Kidney (tissue), 14 donors: ENCODE data around the gene SYNGR4. TPM values are rescaled to one million over a fixed set of nuclear protein-coding genes. Genes with fewer than 3 reads are reported as not detected.

Experiments
- DNase-seq, 5 donors: peaks; one replicate each; pipeline ENCODE4 v3.0.0-alpha.2; 2013 to 2020
- FAIRE-seq: peaks from 2 replicates; lab custom pipeline; 2012; peaks lifted over from hg19 to GRCh38; lab: Jason Lieb, UNC
- H3K27ac ChIP-seq, 2 donors: one replicate each; pipeline ENCODE4 v1.7.0; 2013; ENCODE audit warnings: low read depth in 2 of 2, low read length in 2 of 2, inconsistent platforms in 1 of 2
- H3K27me3 ChIP-seq: one replicate; pipeline ENCODE4 v1.7.1; 2013; ENCODE audit warnings: low read length, inconsistent platforms; ENCODE audit not compliant: control insufficient read depth, insufficient read depth
- H3K36me3 ChIP-seq, 3 donors: one replicate each; pipeline versions ENCODE4 v1.7.0 to v1.7.1; 2013; ENCODE audit warnings: low read length in 3 of 3, control low read depth in 1 of 3, inconsistent platforms in 1 of 3; ENCODE audit not compliant: insufficient read depth in 3 of 3, control insufficient read depth in 2 of 3
- H3K4me1 ChIP-seq, 3 donors: one replicate each; pipeline versions ENCODE4 v1.7.0 to v1.7.1; 2013; ENCODE audit warnings: low read length in 3 of 3, inconsistent platforms in 1 of 3, low read depth in 1 of 3; ENCODE audit not compliant: control insufficient read depth in 2 of 3, insufficient read depth in 2 of 3
- H3K4me3 ChIP-seq, 3 donors: one replicate each; pipeline versions ENCODE4 v1.7.0 to v1.8.1; 2013; ENCODE audit warnings: low read length in 3 of 3, control low read depth in 1 of 3, inconsistent platforms in 1 of 3
- H3K9ac ChIP-seq, 3 donors: one replicate each; pipeline versions ENCODE4 v1.7.0 to v1.7.1; 2013; ENCODE audit warnings: low read length in 3 of 3, control low read depth in 1 of 3, inconsistent platforms in 1 of 3
- H3K9me3 ChIP-seq, 3 donors: one replicate each; pipeline versions ENCODE4 v1.7.0 to v1.7.1; 2013; ENCODE audit warnings: low read length in 3 of 3, control low read depth in 1 of 3, inconsistent platforms in 1 of 3; ENCODE audit not compliant: control insufficient read depth in 2 of 3, insufficient read depth in 1 of 3
- intact Hi-C: fragments of 100-400 bp; cut with DNase I; formaldehyde crosslinking; loops from one replicate; pipeline ENCODE4 v1.11.1; 2022
- polyA plus RNA-seq: library from polyadenylated mRNA; stranded (reverse); fragments of 350-450 nt; fragmentation: Illumina TruSeq; extraction: RNeasy Lipid Tissue Mini Kit (QIAGEN cat#74804); gene quantifications from one replicate; pipeline ENCODE4 v1.2.3, GENCODE V29; 2014; ENCODE audit warnings: low read depth, low replicate concordance; ENCODE audit not compliant: insufficient read depth
- total RNA-seq: library from RNA; stranded (reverse); fragmentation: NEBNext Ultra II Directional; extraction: Animal tissue kit (Norgen Biotek cat#: 25700); gene quantifications from one replicate; pipeline ENCODE4 v1.2.1, GENCODE V29; 2021
- TF ChIP-seq, protein P1 (sequence below): IDR thresholded peaks from 3 replicates; pipeline ENCODE4 v1.5.1; 2012; ENCODE audit warnings: mild to moderate bottlenecking, moderate library complexity, borderline replicate concordance; ENCODE audit not compliant: insufficient read depth; ENCODE audit errors: extremely low read depth
- donor health status: control.
- donor health status: control.
- donor health status: control.
- donor health status: control.
- donor health status: control.
- donor health status: DM: yes; HTN: yes; CAD: no.
- donor health status: Normal renal cell carcinoma (clear cell type).

SYNGR4 gene
- total and polyA plus RNA-seq, 2 donors from 2014 or later = not detected

DNA sequence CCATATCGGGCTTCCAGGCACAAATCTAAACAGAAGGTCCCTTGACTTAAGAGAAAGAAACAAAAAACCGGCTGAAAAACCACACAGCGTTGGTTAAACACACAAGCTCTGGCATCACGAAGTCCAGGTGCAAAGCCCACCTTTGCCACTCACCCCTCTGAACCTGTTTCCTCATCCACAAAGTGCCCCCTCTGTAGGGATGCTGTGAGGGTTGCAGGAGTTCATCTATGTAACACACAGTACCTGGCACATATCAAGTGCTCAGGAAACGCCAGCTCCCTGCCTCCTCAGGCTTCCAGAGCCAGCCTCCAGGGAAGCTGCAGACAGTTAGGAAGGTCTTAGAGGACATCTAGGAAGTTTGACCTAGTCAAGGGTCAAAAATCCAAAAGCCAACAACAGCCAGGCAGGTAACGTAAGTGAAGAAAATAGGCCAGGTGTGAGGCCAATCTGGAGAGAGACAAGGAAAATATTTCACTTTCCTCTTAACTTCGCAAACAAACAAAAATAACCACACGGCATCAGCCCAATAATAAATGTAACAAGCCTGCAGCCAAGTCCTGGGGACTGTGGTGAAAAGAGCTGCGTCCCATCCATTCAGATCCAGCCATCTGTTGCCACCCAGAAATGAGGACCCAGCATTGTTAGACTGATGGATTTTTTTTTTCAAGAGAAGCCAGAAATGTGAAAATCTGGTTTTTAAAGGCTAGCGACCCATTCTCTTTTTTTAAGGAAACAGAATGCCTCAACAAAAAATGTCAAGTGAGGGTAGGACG, 17.2 kb downstream of the SYNGR4 start:
- Histone ChIP-seq H3K9me3 (no peaks in the 10 kb centered on the region), H3K27ac (no peak overlapping the region), H3K4me3 (no peak overlapping the region), H3K27me3 (no peaks in the 10 kb centered on the region), H3K4me1 (no peaks in the 10 kb centered on the region), H3K9ac (no peak overlapping the region), H3K36me3 (peaks cover 3 to 23% (median 18%) of the 10 kb centered on the region in 3 donors)
- intact Hi-C loops = no loop called here
- DNase-seq (no peak), FAIRE-seq (no peak)
- TF ChIP-seq, protein P1, sequence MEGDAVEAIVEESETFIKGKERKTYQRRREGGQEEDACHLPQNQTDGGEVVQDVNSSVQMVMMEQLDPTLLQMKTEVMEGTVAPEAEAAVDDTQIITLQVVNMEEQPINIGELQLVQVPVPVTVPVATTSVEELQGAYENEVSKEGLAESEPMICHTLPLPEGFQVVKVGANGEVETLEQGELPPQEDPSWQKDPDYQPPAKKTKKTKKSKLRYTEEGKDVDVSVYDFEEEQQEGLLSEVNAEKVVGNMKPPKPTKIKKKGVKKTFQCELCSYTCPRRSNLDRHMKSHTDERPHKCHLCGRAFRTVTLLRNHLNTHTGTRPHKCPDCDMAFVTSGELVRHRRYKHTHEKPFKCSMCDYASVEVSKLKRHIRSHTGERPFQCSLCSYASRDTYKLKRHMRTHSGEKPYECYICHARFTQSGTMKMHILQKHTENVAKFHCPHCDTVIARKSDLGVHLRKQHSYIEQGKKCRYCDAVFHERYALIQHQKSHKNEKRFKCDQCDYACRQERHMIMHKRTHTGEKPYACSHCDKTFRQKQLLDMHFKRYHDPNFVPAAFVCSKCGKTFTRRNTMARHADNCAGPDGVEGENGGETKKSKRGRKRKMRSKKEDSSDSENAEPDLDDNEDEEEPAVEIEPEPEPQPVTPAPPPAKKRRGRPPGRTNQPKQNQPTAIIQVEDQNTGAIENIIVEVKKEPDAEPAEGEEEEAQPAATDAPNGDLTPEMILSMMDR = no peak

- Histone ChIP-seq H3K36me3 (peaks cover 3 to 28% (median 18%) of the 10 kb centered on the region in 3 donors), H3K9ac (no peak overlapping the region), H3K27ac (no peak overlapping the region), H3K27me3 (no peaks in the 10 kb centered on the region), H3K4me1 (no peaks in the 10 kb centered on the region), H3K9me3 (no peaks in the 10 kb centered on the region), H3K4me3 (no peak overlapping the region)
- intact Hi-C loops = no loop called here
- no peak for FAIRE-seq
- TF ChIP-seq, protein P1 = no peak
- no peak for DNase-seq
These were observed 18.1 kb downstream of the SYNGR4 start for GRCh38 chr19:48382286-48382685.

- Histone ChIP-seq H3K27me3 (no peaks in the 10 kb centered on the region), H3K4me1 (peaks cover 0 to 2% (median 0%) of the 10 kb centered on the region in 3 donors), H3K27ac (no peak overlapping the region), H3K4me3 (no peak overlapping the region), H3K9me3 (no peaks in the 10 kb centered on the region), H3K9ac (no peak overlapping the region), H3K36me3 (peaks cover 3 to 40% (median 27%) of the 10 kb centered on the region in 3 donors)
- TF ChIP-seq, protein P1 = no peak
- intact Hi-C loops = no loop called here
- FAIRE-seq = no peak
- no peak for DNase-seq
These were observed 21.4 kb downstream of the SYNGR4 start for GRCh38 chr19:48385461-48386087.
